HCT116 (cell line): ENCODE measurements around the gene TMEM134. TPM values are rescaled to one million over a fixed set of nuclear protein-coding genes. Genes with fewer than 3 reads are reported as not detected.

Experiments
- ATAC-seq: fragments of 200-7000 bp; cut with Tn5 transposase; 2 replicates; pipeline ENCODE4 v1.9.1; 2020; ENCODE audit warnings: mild to moderate bottlenecking, moderate library complexity
- BruUV-seq: library from RNA; stranded (reverse); fragments of 400-500 nt; replicated peaks from 2 replicates; lab custom pipeline; 2021; lab: Mats Ljungman, UMichigan
- CTCF ChIA-PET: fragments of 300-600 bp; sonication (Branson Sonifier 250); formaldehyde crosslinking; loops from one replicate; lab custom pipeline; 2021; ENCODE audit warnings: antibody characterized with exemption; lab: Charles Lee
- POLR2A ChIA-PET: fragments of 300-600, 350-600 bp; sonication (Branson Sonifier 250); formaldehyde crosslinking; loops from one replicate; lab custom pipeline; 2021; ENCODE audit warnings: antibody characterized with exemption; lab: Charles Lee
- RAD21 ChIA-PET, 2 experiments: fragments of 300-600 bp; sonication (Branson Sonifier 250); formaldehyde crosslinking; loops; one replicate each; lab custom pipeline; 2023; ENCODE audit warnings: low total read pairs in 2 of 2; ENCODE audit not compliant: uncharacterized antibody in 2 of 2, unreplicated experiment in 2 of 2, low non-redundant PET in 1 of 2; lab: Charles Lee
- DNase-seq: peaks from one replicate; pipeline ENCODE4 v3.0.0-alpha.2; 2010; ENCODE audit warnings: low read depth, low spot score
- H2AFZ ChIP-seq: fragments of 200-600 bp; shearing (Covaris generic), sonication (generic); 2 replicates; pipeline ENCODE4 v1.6.1; 2017; ENCODE audit warnings: low read depth, mixed run types, mixed read lengths, antibody characterized with exemption, low read length; ENCODE audit not compliant: poor library complexity, severe bottlenecking
- H3K27ac ChIP-seq: 2 replicates; pipeline ENCODE4 v1.5.1; 2012; ENCODE audit warnings: low read depth, low read length
- H3K27me3 ChIP-seq: fragments of 200-600 bp; sonication (generic); 2 replicates; pipeline ENCODE4 v1.6.1; 2016; ENCODE audit warnings: mixed run types, low read length, mixed read lengths; ENCODE audit not compliant: insufficient read depth
- H3K36me3 ChIP-seq, 2 experiments: fragments of 200-500 bp in 1 of 2; fragments of 200-600 bp in 1 of 2; sonication (Bioruptor generic) in 1 of 2; sonication (generic) in 1 of 2; 2 replicates each; pipeline versions ENCODE4 v1.5.1 to v1.6.1; 2014 to 2016; ENCODE audit warnings: low read length in 2 of 2, inconsistent platforms in 1 of 2, mixed read lengths in 1 of 2, mixed run types in 1 of 2; ENCODE audit not compliant: insufficient read depth in 2 of 2, control insufficient read depth in 1 of 2
- H3K4me1 ChIP-seq, 2 experiments: fragments of 200-600 bp in 1 of 2; sonication (generic) in 1 of 2; 2 replicates each; pipeline versions ENCODE4 v1.5.1 to v1.6.1; 2012 to 2017; ENCODE audit warnings: low read length in 2 of 2, inconsistent platforms in 1 of 2, mild to moderate bottlenecking in 1 of 2, mixed read lengths in 1 of 2, mixed run types in 1 of 2, moderate library complexity in 1 of 2; ENCODE audit not compliant: insufficient read depth in 2 of 2, control insufficient read depth in 1 of 2
- H3K4me2 ChIP-seq: fragments of 200-600 bp; sonication (generic); 2 replicates; pipeline ENCODE4 v1.6.1; 2017; ENCODE audit warnings: mixed run types, low read length, mixed read lengths
- H3K4me3 ChIP-seq, 2 experiments: fragments of 200-600 bp in 1 of 2; sonication (generic) in 1 of 2; replicated peaks in 1 of 2; 2 replicates each; pipeline ENCODE4 v1.5.1; 2011 to 2016; ENCODE audit warnings: low read length in 2 of 2, control low read depth in 1 of 2, low read depth in 1 of 2, mild to moderate bottlenecking in 1 of 2, mixed read lengths in 1 of 2, mixed run types in 1 of 2
- H3K79me2 ChIP-seq: fragments of 200-600 bp; sonication (generic); 2 replicates; pipeline ENCODE4 v1.6.1; 2017; ENCODE audit warnings: mild to moderate bottlenecking, mixed run types, low read length, moderate library complexity, mixed read lengths; ENCODE audit not compliant: insufficient read depth
- H3K9ac ChIP-seq: fragments of 200-600 bp; sonication (generic); 2 replicates; pipeline ENCODE4 v1.6.1; 2016; ENCODE audit warnings: low read length, mixed read lengths
- H3K9me2 ChIP-seq: fragments of 200-600 bp; sonication (generic), shearing (Covaris generic); 2 replicates; pipeline ENCODE4 v1.6.1; 2017; ENCODE audit warnings: mixed run types, mild to moderate bottlenecking, moderate library complexity; ENCODE audit not compliant: insufficient read depth
- H3K9me3 ChIP-seq, 2 experiments: fragments of 200-500 bp in 1 of 2; fragments of 200-600 bp in 1 of 2; sonication (Bioruptor generic) in 1 of 2; sonication (generic) in 1 of 2; 2 replicates each; pipeline ENCODE4 v1.6.1; 2014 to 2017; ENCODE audit warnings: low read length in 2 of 2, mixed read lengths in 2 of 2, inconsistent platforms in 1 of 2, low read depth in 1 of 2, mild to moderate bottlenecking in 1 of 2, mixed run types in 1 of 2, moderate library complexity in 1 of 2; ENCODE audit not compliant: control insufficient read depth in 1 of 2, insufficient read depth in 1 of 2
- H4K20me1 ChIP-seq: fragments of 200-600 bp; sonication (generic), shearing (Covaris generic); 2 replicates; pipeline ENCODE4 v1.6.1; 2017; ENCODE audit warnings: mixed run types, mild to moderate bottlenecking, moderate library complexity; ENCODE audit not compliant: insufficient read depth
- CBX3 ChIP-seq: IDR thresholded peaks from 2 replicates; pipeline ENCODE4 v1.6.1; 2012; ENCODE audit warnings: low read depth
- EGR1 ChIP-seq: IDR thresholded peaks from 2 replicates; pipeline ENCODE4 v1.6.1; 2012; ENCODE audit warnings: low read depth
- ELF1 ChIP-seq: IDR thresholded peaks from 2 replicates; pipeline ENCODE4 v1.6.1; 2012; ENCODE audit warnings: low read depth, borderline replicate concordance
- EZH2phosphoT487 ChIP-seq: fragments of 200-600 bp; IDR thresholded peaks from 2 replicates; pipeline ENCODE4 v1.6.1; 2018; ENCODE audit warnings: antibody characterized with exemption, borderline replicate concordance
- JUND ChIP-seq: IDR thresholded peaks from 2 replicates; pipeline ENCODE4 v1.6.1; 2012
- POLR2A ChIP-seq: IDR thresholded peaks from 2 replicates; pipeline ENCODE4 v1.7.0; 2011; ENCODE audit warnings: borderline replicate concordance; ENCODE audit not compliant: insufficient read depth, insufficient read length; ENCODE audit errors: extremely low read depth
- RAD21 ChIP-seq: IDR thresholded peaks from 2 replicates; pipeline ENCODE4 v1.6.1; 2012; ENCODE audit warnings: low read depth, mild to moderate bottlenecking
- SP1 ChIP-seq: IDR thresholded peaks from 2 replicates; pipeline ENCODE4 v1.6.1; 2012; ENCODE audit warnings: low read depth
- SRF ChIP-seq: IDR thresholded peaks from 2 replicates; pipeline ENCODE4 v1.6.1; 2012; ENCODE audit warnings: low read depth
- TCF7L2 ChIP-seq: IDR thresholded peaks from 2 replicates; pipeline ENCODE4 v1.7.0; 2011; ENCODE audit warnings: borderline replicate concordance, inconsistent platforms; ENCODE audit not compliant: insufficient read depth, insufficient read length; ENCODE audit errors: extremely low read depth
- YY1 ChIP-seq: IDR thresholded peaks from 2 replicates; pipeline ENCODE4 v1.6.1; 2011; ENCODE audit warnings: low read length, low read depth, moderate library complexity, mild to moderate bottlenecking; ENCODE audit not compliant: insufficient replicate concordance; ENCODE audit errors: extremely low read depth
- ZFX ChIP-seq: fragments of 450-650 bp; IDR thresholded peaks from 2 replicates; pipeline ENCODE4 v1.6.1; 2017
- ZNF274 ChIP-seq: fragments of 200-500 bp; sonication (Bioruptor generic); IDR thresholded peaks from 2 replicates; pipeline ENCODE4 v1.6.1; 2014; ENCODE audit warnings: mild to moderate bottlenecking, low read depth, low read length, inconsistent platforms
- intact Hi-C: fragments of 100-400 bp; cut with micrococcal nuclease; formaldehyde crosslinking; loops from 2 replicates; pipeline ENCODE4 v1.10.0; 2022
- total RNA-seq: library from RNA; stranded (reverse); gene quantifications from one replicate; pipeline ENCODE4 v1.2.1, GENCODE V29; 2021; ENCODE audit not compliant: unreplicated experiment
- TF ChIP-seq, protein P1 (sequence below), 3 experiments: fragments of 200-600 bp in 1 of 3; sonication (generic) in 1 of 3; IDR thresholded peaks in 2 of 3; conservative IDR thresholded peaks in 1 of 3; 2 replicates each; pipeline ENCODE4 v1.5.1; 2012 to 2017; ENCODE audit warnings: low read depth in 2 of 3, low read length in 2 of 3, antibody characterized with exemption in 1 of 3, borderline replicate concordance in 1 of 3, control low read depth in 1 of 3, mild to moderate bottlenecking in 1 of 3, mixed read lengths in 1 of 3, mixed run types in 1 of 3, moderate library complexity in 1 of 3; ENCODE audit not compliant: insufficient read depth in 1 of 3

TMEM134 gene
- total RNA-seq, 1 experiment from 2014 or later = 44.2 TPM

DNA sequence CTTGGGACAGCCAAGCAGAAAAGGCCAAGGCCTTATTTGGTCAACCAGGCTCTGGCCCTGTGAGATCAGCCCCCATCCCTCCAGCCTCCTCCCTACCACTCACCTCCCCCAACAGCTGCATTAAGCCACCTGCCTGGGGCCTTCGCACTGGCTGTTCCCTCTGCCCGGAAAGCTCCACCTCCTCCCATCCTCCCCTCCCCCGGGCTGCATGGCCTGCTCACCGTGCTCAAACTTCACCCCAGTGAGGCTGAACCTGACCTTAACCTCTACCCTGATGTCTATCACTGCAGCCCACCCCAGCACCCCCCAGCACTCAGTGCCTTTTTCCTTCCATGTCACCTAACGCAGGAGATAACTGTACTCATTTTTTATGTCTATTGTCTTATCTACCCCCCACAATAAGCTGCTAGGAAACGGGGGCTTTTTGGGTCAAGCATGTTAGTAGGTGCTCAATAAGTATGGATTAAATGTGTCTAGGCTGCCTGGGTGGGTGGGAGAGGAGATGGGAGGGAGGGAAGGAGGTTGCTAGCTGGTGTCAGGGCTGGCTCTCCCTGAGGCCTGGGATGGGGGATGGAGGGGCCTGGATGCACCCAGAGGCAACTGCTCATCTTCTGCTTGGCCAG, 32.5 kb downstream of the TMEM134 start:
- CTCF ChIA-PET = no interaction called here
- Histone ChIP-seq H3K27ac (peak overlapping the region; percentile 1; the same call in 1 of the 2 replicates), H3K4me2 (no peak overlapping the region), H3K4me1 (peaks cover 0 to 16% of the 10 kb centered on the region in 2 experiments; a peak in 3 of 4 replicates), H4K20me1 (no peaks in the 10 kb centered on the region), H3K27me3 (no peaks in the 10 kb centered on the region), H3K9me3 (no peaks in the 10 kb centered on the region), H3K9me2 (no peaks in the 10 kb centered on the region), H3K4me3 (no peak overlapping the region), H2AFZ (no peak overlapping the region), H3K36me3 (peaks cover 9 to 10% of the 10 kb centered on the region in 2 experiments; a peak in 3 of 4 replicates), H3K79me2 (no peaks in the 10 kb centered on the region), H3K9ac (no peak overlapping the region)
- TF ChIP-seq ZFX = no peak
- no peak for TF ChIP-seq EZH2phosphoT487
- no peak for TF ChIP-seq SP1
- TF ChIP-seq POLR2A = no peak
- TF ChIP-seq EGR1 = no peak
- no peak for TF ChIP-seq SRF
- TF ChIP-seq YY1 = no peak
- RAD21 ChIA-PET = no interaction called here
- POLR2A ChIA-PET = no interaction called here
- DNase-seq = no peak
- no peak for ATAC-seq
- BruUV-seq = no TSS peak
- intact Hi-C loops = no loop called here

DNA sequence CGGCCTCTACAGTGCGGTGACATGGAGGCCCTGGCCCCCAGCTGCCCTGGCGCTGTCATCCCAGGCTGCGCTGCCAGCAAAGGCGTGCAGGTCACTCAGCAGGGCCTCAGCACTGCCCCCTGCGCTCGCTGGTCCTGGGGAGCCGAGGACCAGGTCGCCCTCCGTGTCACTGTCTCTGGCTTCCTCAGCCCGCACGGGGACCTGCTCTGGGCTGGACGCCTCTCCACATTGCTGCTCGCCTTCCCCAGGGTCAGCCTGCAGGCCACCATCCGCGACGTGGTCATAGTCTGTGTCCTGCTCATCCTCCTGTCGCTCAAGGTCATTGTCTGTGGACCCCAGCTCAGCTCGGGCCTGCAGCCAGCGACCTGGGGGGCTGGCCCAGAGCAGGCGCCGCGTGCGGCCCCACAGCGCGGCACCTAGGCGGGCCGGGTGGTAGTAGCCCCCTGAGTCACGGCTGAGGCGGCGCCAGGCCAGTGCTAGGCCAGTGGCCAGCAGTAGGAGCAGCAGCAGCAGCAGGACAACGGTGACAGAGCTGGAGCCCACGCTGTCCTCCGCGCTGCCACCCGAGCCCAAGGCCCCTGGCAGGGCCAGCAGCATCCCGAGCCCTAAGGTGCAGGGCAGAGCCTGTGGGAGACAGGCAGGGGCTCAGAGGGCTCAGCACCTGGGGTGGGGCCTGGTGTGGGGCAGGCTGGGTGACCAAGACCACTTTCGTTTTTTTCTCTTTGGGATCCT, 33.2 kb downstream of the TMEM134 start:
- no peaks in the 10 kb centered on the region for H4K20me1 ChIP-seq
- peaks cover 0 to 16% of the 10 kb centered on the region in 2 experiments; a peak in 3 of 4 replicates for H3K4me1 ChIP-seq
- peaks cover 4% of the 10 kb centered on the region; the same call in 1 of the 2 replicates for H3K79me2 ChIP-seq
- H3K4me3 ChIP-seq = no peak overlapping the region
- H3K9me3 ChIP-seq = no peaks in the 10 kb centered on the region
- no peak overlapping the region for H3K4me2 ChIP-seq
- peak overlapping the region; percentile 1; the same call in 1 of the 2 replicates for H3K27ac ChIP-seq
- intact Hi-C loops = no loop called here
- no peak overlapping the region for H3K9ac ChIP-seq
- TF ChIP-seq EZH2phosphoT487 (no peak), CBX3 (no peak), JUND (no peak), RAD21 (no peak), TCF7L2 (no peak), YY1 (no peak), ELF1 (no peak), ZNF274 (no peak), SP1 (no peak)
- TF ChIP-seq, protein P1, sequence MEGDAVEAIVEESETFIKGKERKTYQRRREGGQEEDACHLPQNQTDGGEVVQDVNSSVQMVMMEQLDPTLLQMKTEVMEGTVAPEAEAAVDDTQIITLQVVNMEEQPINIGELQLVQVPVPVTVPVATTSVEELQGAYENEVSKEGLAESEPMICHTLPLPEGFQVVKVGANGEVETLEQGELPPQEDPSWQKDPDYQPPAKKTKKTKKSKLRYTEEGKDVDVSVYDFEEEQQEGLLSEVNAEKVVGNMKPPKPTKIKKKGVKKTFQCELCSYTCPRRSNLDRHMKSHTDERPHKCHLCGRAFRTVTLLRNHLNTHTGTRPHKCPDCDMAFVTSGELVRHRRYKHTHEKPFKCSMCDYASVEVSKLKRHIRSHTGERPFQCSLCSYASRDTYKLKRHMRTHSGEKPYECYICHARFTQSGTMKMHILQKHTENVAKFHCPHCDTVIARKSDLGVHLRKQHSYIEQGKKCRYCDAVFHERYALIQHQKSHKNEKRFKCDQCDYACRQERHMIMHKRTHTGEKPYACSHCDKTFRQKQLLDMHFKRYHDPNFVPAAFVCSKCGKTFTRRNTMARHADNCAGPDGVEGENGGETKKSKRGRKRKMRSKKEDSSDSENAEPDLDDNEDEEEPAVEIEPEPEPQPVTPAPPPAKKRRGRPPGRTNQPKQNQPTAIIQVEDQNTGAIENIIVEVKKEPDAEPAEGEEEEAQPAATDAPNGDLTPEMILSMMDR (IDR thresholded peaks at IDR 0.05 in 2 of 3, conservative IDR thresholded peaks at IDR 0.05 in 1 of 3; ENCODE audit: borderline replicate concordance in 1 of 3, insufficient read depth in 1 of 3, low read depth in 2 of 3, low read length in 2 of 3) = no peak
- RAD21 ChIA-PET = no interaction called here
- BruUV-seq = no TSS peak
- H3K9me2 ChIP-seq = no peaks in the 10 kb centered on the region
- H3K36me3 ChIP-seq = peaks cover 10 to 13% of the 10 kb centered on the region in 2 experiments; a peak in 3 of 4 replicates
- no peaks in the 10 kb centered on the region for H3K27me3 ChIP-seq
- POLR2A ChIA-PET = no interaction called here
- H2AFZ ChIP-seq = no peak overlapping the region
- CTCF ChIA-PET = no interaction called here
- no peak for ATAC-seq
- DNase-seq = no peak
